Duodenal mucosa (tissue), 2 donors: ENCODE data around the gene PRODH2.

Experiments used
- H3K27ac ChIP-seq: one replicate; pipeline ENCODE4 v1.7.0; 2013; ENCODE audit warnings: low read depth, low read length
- H3K27me3 ChIP-seq, 2 donors: one replicate each; pipeline ENCODE4 v1.7.0; 2013; ENCODE audit warnings: low read length in 2 of 2, control low read depth in 1 of 2; ENCODE audit not compliant: insufficient read depth in 2 of 2, control insufficient read depth in 1 of 2
- H3K36me3 ChIP-seq, 2 donors: one replicate each; pipeline ENCODE4 v1.7.0; 2013; ENCODE audit warnings: low read length in 2 of 2, control low read depth in 1 of 2; ENCODE audit not compliant: insufficient read depth in 2 of 2, control insufficient read depth in 1 of 2
- H3K4me1 ChIP-seq, 2 donors: one replicate each; pipeline ENCODE4 v1.7.0; 2013; ENCODE audit warnings: low read length in 2 of 2, control low read depth in 1 of 2; ENCODE audit not compliant: insufficient read depth in 2 of 2, control insufficient read depth in 1 of 2
- H3K4me3 ChIP-seq, 2 donors: one replicate each; pipeline ENCODE4 v1.7.0; 2013; ENCODE audit warnings: low read length in 2 of 2, low read depth in 1 of 2
- H3K9ac ChIP-seq, 2 donors: one replicate each; pipeline ENCODE4 v1.7.0; 2013; ENCODE audit warnings: low read length in 2 of 2, low read depth in 1 of 2
- H3K9me3 ChIP-seq, 2 donors: one replicate each; pipeline ENCODE4 v1.7.0; 2013; ENCODE audit warnings: low read length in 2 of 2, control low read depth in 1 of 2; ENCODE audit not compliant: control insufficient read depth in 1 of 2

PRODH2 gene

DNA sequence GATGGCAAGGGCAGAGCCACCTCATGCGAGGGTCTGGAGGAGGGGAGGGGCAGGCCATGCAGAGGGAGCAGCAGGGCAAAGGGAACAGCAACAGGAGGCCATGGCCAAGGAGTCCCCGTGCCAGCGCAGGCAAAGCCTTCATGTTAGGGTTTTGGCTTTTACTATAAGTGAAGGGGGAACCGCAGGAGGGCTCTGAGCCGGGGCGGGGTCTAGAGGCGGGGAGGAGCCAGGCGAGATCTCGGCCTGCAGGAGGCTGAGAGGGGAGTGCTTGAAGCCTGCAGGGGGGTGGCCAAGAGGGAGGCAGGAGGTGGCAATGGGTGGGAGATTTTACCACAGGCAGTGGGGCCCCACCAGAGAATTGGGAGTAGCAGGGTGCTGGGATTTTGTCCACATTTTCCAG is 31.0 kb downstream of the PRODH2 start:
- Histone ChIP-seq H3K4me1 (no peaks in the 10 kb centered on the region), H3K27ac (no peak overlapping the region), H3K9ac (no peak overlapping the region), H3K9me3 (no peaks in the 10 kb centered on the region), H3K36me3 (peaks cover 0 to 6% of the 10 kb centered on the region in 2 donors), H3K27me3 (no peaks in the 10 kb centered on the region), H3K4me3 (no peak overlapping the region)

DNA sequence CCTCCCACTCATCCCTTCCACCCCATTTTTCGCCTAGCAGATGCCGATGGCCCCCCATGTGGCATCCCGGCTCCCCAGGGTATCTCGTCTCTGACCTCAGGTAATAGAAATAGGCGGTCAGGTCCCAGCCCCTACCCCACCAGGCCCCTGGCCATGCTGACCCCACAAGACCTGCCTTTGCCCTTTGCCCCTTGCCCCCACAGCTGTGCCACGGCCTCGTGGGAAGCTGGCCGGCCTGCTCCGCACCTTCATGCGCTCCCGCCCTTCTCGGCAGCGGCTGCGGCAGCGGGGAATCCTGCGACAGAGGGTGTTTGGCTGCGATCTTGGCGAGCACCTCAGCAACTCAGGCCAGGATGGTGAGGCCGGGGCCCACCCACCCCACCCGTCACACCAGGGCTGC is 31.9 kb downstream of the PRODH2 start:
- H3K27me3 ChIP-seq, result no peaks in the 10 kb centered on the region
- no peaks in the 10 kb centered on the region for H3K9me3 ChIP-seq
- peaks cover 0 to 6% of the 10 kb centered on the region in 2 donors for H3K36me3 ChIP-seq
- H3K9ac ChIP-seq, result no peak overlapping the region
- H3K4me1 ChIP-seq, result peaks cover 5% of the 10 kb centered on the region in 2 donors
- H3K4me3 ChIP-seq, result no peak overlapping the region
- H3K27ac ChIP-seq, result no peak overlapping the region

DNA sequence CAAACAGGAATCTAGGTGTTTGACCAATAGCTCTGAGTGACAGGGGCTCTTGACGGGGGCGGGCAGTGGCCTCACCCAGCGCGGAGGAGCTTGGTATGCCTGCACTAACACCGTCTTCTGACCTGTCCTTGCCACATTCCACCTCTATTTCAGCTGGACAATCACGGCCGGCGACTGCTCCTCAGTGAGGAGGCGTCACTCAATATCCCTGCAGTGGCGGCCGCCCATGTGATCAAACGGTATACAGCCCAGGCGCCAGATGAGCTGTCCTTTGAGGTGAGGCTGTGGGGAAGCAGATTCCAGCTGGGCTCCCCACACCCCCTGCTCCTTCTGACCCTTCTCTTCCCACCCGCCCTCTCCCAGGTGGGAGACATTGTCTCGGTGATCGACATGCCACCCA is 32.6 kb downstream of the PRODH2 start:
- H3K27ac ChIP-seq, result no peak overlapping the region
- H3K36me3 ChIP-seq, result peaks cover 0 to 6% of the 10 kb centered on the region in 2 donors
- H3K9ac ChIP-seq, result no peak overlapping the region
- H3K4me1 ChIP-seq, result peaks cover 5% of the 10 kb centered on the region in 2 donors
- no peaks in the 10 kb centered on the region for H3K27me3 ChIP-seq
- no peak overlapping the region for H3K4me3 ChIP-seq
- H3K9me3 ChIP-seq, result no peaks in the 10 kb centered on the region

DNA sequence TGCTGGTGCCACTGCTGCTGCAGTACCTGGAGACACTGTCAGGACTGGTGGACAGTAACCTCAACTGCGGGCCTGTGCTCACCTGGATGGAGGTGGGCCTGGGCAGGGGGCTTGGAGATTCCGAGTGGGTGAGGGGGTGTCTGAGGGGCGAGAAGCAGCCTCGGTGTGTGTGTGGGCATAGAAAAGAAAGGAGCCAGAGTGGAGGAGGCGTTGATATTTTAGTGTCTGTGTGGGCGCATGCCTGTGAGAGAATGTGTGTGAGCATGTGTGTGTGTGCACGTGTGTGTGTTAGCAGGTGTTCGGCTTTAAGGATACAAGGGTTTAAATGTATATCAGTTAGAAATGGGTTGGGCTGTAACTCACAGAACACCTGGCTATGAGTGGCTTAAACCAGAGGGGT is 33.6 kb downstream of the PRODH2 start:
- no peak overlapping the region for H3K9ac ChIP-seq
- H3K36me3 ChIP-seq, result peaks cover 0 to 6% of the 10 kb centered on the region in 2 donors
- no peak overlapping the region for H3K4me3 ChIP-seq
- no peaks in the 10 kb centered on the region for H3K27me3 ChIP-seq
- no peaks in the 10 kb centered on the region for H3K9me3 ChIP-seq
- peaks cover 12 to 14% of the 10 kb centered on the region in 2 donors for H3K4me1 ChIP-seq
- no peak overlapping the region for H3K27ac ChIP-seq

DNA sequence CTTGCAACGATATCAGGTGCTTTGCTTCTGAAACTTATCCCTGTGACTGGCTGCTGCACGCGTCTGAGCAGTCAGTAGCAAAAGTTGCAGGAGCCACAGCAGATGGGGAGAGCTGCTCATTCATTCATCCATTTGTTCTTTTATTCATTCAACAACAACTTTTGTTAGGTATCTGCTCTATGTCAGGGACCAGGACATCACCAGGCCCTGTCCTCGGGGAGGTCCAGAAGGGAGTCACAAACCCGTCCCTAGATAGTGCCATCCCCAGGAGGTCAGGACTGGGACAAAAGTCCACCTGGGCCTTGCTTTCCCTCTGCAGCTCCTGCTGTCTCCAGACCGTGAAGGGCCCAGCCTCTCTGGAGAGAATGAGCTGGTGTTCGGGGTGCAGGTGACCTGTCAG is 34.7 kb downstream of the PRODH2 start:
- H3K27me3 ChIP-seq, result no peaks in the 10 kb centered on the region
- H3K4me3 ChIP-seq, result no peak overlapping the region
- H3K4me1 ChIP-seq, result peaks cover 12 to 14% of the 10 kb centered on the region in 2 donors
- H3K36me3 ChIP-seq, result peaks cover 0 to 6% of the 10 kb centered on the region in 2 donors
- no peak overlapping the region for H3K9ac ChIP-seq
- no peak overlapping the region for H3K27ac ChIP-seq
- no peaks in the 10 kb centered on the region for H3K9me3 ChIP-seq

DNA sequence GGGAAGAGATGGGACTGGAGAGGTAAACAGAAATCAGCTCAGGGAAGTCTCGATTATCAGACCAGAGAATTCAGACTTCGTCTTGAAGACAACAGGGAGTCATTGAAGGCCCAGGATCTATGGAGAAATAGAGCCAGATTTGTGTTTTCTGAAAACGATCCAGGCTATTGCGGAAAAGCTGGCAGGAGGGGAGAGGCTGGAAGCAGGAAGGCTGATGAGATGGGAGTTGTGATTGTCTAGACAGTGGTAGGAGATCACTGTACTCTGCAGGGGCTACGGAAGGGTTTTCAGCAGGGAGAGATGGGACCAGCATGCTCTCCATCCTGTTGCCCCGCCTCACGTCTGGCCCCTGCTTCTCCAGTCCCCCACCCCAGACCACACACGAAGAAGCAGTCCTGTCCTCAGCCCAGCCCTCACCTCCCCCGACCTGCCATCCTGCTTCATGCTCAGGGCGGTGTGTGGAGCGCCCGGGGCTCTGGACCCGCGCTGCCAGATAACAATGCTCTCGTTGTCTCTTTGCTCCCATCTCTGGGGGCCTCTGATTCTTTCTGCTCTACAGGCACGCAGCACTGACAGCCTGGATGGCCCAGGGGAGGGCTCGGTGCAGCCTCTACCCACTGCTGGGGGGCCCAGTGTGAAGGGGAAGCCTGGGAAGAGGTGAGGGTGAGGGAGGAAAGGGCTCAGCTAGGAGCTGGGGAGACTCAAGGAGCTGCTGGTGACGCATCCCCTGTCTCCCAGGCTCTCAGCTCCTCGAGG is 35.4 kb downstream of the PRODH2 start:
- Histone ChIP-seq H3K27me3 (no peaks in the 10 kb centered on the region), H3K9me3 (no peaks in the 10 kb centered on the region), H3K9ac (no peak overlapping the region), H3K36me3 (peaks cover 0 to 6% of the 10 kb centered on the region in 2 donors), H3K27ac (no peak overlapping the region), H3K4me3 (no peak overlapping the region), H3K4me1 (peaks cover 12 to 14% of the 10 kb centered on the region in 2 donors)

DNA sequence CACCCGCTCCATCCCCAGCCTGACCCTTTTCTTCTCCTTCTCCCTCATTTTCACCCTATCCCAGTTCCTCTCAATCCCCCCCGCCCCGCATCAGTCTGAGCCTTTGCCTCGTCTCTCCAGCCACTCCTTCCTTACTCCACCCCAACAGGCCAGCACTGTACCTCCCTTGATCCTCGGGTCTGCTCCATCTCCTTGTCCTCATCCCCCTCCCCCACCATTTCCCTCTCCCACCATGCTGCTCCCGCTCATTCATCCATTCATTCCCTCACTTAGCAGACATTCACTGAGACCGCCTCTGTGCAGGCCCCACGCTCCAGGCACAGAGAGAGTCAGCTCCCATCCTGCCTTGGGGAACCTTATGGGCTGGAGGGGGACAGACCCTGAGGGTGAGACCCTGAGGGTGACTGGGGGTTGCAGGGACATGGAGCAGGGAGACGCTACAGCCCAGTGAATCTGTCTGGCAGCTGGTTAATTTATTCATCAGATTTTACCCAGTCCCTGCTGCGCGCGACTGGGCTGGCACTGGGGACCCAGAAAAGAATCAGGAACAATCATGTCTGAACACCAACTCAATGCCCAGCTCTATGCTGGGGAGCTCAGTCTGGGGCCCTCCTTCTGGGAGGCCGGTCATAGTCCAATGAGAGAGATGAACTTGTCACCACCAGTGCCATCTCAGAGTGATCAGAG is 36.4 kb downstream of the PRODH2 start:
- Histone ChIP-seq H3K27ac (no peak overlapping the region), H3K36me3 (peaks cover 0 to 6% of the 10 kb centered on the region in 2 donors), H3K27me3 (no peaks in the 10 kb centered on the region), H3K4me1 (peaks cover 12 to 14% of the 10 kb centered on the region in 2 donors), H3K4me3 (peak overlapping the region; percentile 58 to 68), H3K9me3 (no peaks in the 10 kb centered on the region), H3K9ac (peak overlapping the region; percentile 32 to 48)

DNA sequence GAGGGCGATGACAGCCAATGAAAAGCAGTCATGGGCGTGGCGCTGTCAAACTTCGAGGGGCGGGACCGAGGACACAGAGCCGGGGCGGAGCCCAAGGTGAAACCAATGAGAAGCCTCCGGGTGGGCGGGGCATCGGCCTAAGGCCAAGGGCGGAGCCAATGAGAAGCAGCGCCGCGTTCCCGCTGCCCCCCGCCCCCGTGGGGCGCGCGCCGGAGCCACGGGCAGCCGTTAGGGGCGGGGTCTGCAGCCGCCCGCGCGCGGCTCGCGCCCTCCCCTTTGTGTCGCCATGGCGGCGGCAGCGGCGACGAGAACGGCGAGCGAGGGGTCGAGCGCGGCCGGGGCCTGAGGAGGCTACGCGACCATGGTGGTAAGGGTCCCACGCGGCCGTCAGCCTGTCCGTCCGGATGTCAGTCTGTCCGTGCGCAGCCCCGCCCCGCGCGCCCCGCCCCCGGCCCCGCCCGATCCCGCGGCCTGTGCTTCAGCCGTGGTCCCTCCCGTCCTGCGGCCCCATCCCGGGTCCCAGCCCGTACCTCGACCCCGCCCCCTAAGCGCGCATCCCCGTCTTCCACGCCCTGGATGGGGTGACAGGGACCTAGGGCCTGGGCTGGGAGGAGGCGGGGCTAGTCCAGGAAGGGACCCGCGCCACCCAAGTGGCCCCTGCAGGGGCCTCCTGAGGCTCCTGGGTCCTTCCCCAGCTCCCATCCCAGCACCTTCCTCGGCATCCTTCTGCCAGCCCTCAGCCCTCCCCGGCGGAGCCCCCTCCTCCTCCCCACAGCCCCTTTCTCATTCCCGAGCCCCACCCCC is 37.1 kb downstream of the PRODH2 start, which contains the start of gene ARHGAP33:
ARHGAP33 (plus strand) TSS at position 267 of the 804 bp plus-strand sequence; CDS start at position 362, 95 bp downstream.
- peaks cover 12 to 14% of the 10 kb centered on the region in 2 donors for H3K4me1 ChIP-seq
- H3K4me3 ChIP-seq, result peak within 1 kb of the TSS; percentile 58 to 68
- peak within 1 kb of the TSS; percentile 32 to 48 for H3K9ac ChIP-seq
- H3K9me3 ChIP-seq, result no peaks in the 10 kb centered on the region
- no peaks in the 10 kb centered on the region for H3K27me3 ChIP-seq
- no peak within 1 kb of the TSS for H3K27ac ChIP-seq
- peaks cover 0 to 6% of the 10 kb centered on the region in 2 donors for H3K36me3 ChIP-seq

DNA sequence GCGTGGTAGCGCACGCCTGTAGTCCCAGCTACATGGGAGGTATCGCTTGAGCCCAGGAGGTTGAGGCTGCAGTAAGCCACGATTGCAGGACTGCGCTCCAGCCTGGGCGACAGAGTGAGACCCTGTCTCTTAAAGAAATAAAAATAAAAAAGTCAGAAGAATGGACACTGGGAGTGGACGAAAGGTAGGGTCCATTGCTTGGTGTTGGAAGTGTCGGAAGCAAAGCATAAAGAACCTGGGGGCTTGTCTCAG is 37.7 kb downstream of the PRODH2 start:
- H3K27ac ChIP-seq, result no peak overlapping the region
- no peaks in the 10 kb centered on the region for H3K9me3 ChIP-seq
- H3K9ac ChIP-seq, result no peak overlapping the region
- peaks cover 12 to 14% of the 10 kb centered on the region in 2 donors for H3K4me1 ChIP-seq
- peak overlapping the region; percentile 58 to 68 for H3K4me3 ChIP-seq
- peaks cover 0 to 5% of the 10 kb centered on the region in 2 donors for H3K36me3 ChIP-seq
- no peaks in the 10 kb centered on the region for H3K27me3 ChIP-seq
